ENCODE data around the gene PCDHGB4.

- TF ChIP-seq CTCF (IDR thresholded peaks at IDR 0.05): no peak
- no peak for TF ChIP-seq POLR2A (IDR thresholded peaks at IDR 0.05; ENCODE audit: low read length)
- no peak for TF ChIP-seq MYC (IDR thresholded peaks at IDR 0.05; ENCODE audit: borderline replicate concordance, low read length)
- no peak for TF ChIP-seq RAD21 (conservative IDR thresholded peaks at IDR 0.05 in 1 of 2, IDR thresholded peaks at IDR 0.05 in 1 of 2)
- TF ChIP-seq TP53 (CRISPR knock-in tag; IDR thresholded peaks at IDR 0.05): no peak
- TF ChIP-seq E2F6 (IDR thresholded peaks at IDR 0.05; ENCODE audit: borderline replicate concordance, low read depth): no peak
- no peak for TF ChIP-seq CHD2 (IDR thresholded peaks at IDR 0.05; ENCODE audit: low read length, partially characterized antibody)
- no peak for TF ChIP-seq EP300 (IDR thresholded peaks at IDR 0.05)
- TF ChIP-seq CEBPB (IDR thresholded peaks at IDR 0.05): no peak
- TF ChIP-seq EHMT2 (IDR thresholded peaks at IDR 0.05; ENCODE audit: low read depth): no peak
- no peak for TF ChIP-seq POLR2AphosphoS2 (conservative IDR thresholded peaks at IDR 0.05; ENCODE audit: low read length)
- TF ChIP-seq JUNB (IDR thresholded peaks at IDR 0.05): no peak
These were observed 43.8 kb downstream of the PCDHGB4 start for GRCh38 chr5:141431286-141431685.
